ENCODE data around the gene SHC3.

Gene SHC3

GRCh38 chr9:89049646-89050045 is 129.0 kb downstream of the SHC3 start:
- DNase-seq = no peak

GRCh38 chr9:89048616-89049015 is 130.0 kb downstream of the SHC3 start:
- DNase-seq = no peak

- no peak for DNase-seq
Measured at GRCh38 chr9:89047667-89048066, 131.0 kb downstream of the SHC3 start.

- DNase-seq = no peak
Measured at GRCh38 chr9:89046832-89047231, 131.8 kb downstream of the SHC3 start.

GRCh38 chr9:89044881-89045280 is 133.7 kb downstream of the SHC3 start:
- DNase-seq = no peak

GRCh38 chr9:89044104-89044503 is 134.5 kb downstream of the SHC3 start:
- no peak for DNase-seq

GRCh38 chr9:89042984-89043383 is 135.6 kb downstream of the SHC3 start:
- no peak for DNase-seq

- no peak for DNase-seq
Measured at GRCh38 chr9:89039664-89040063, 139.0 kb downstream of the SHC3 start.

- DNase-seq = no peak
Measured at GRCh38 chr9:89039104-89039465, 139.5 kb downstream of the SHC3 start.

- no peak for DNase-seq
Measured at GRCh38 chr9:89038382-89039103, 140.1 kb downstream of the SHC3 start.

GRCh38 chr9:89037891-89038290 is 140.7 kb downstream of the SHC3 start:
- no peak for DNase-seq

- no peak for DNase-seq
Measured at GRCh38 chr9:89037346-89037745, 141.3 kb downstream of the SHC3 start.

GRCh38 chr9:89036891-89037290 is 141.7 kb downstream of the SHC3 start:
- no peak for DNase-seq

- DNase-seq = no peak
Measured at GRCh38 chr9:89036383-89036782, 142.2 kb downstream of the SHC3 start.

GRCh38 chr9:89032661-89033060 is 146.0 kb downstream of the SHC3 start:
- DNase-seq = no peak

- no peak for DNase-seq
Measured at GRCh38 chr9:89032173-89032572, 146.4 kb downstream of the SHC3 start.

- DNase-seq = no peak
Measured at GRCh38 chr9:89029788-89030187, 148.8 kb downstream of the SHC3 start.

GRCh38 chr9:89026876-89027275 is 151.7 kb downstream of the SHC3 start:
- DNase-seq = no peak

GRCh38 chr9:89025553-89025952 is 153.1 kb downstream of the SHC3 start:
- no peak for DNase-seq

- no peak for DNase-seq
Measured at GRCh38 chr9:89024727-89025126, 153.9 kb downstream of the SHC3 start.

GRCh38 chr9:89023740-89024139 is 154.9 kb downstream of the SHC3 start:
- DNase-seq = no peak

GRCh38 chr9:89022902-89023301 is 155.7 kb downstream of the SHC3 start:
- no peak for DNase-seq

GRCh38 chr9:89022001-89022759 is 156.4 kb downstream of the SHC3 start:
- no peak for DNase-seq

- no peak for DNase-seq
Measured at GRCh38 chr9:89021154-89021803, 157.3 kb downstream of the SHC3 start.
